GM21528 (cell line): ENCODE data around the gene VTN.

Experiments used
- ATAC-seq: cut with Tn5 transposase; IDR thresholded peaks from one replicate; pipeline ENCODE4 v1.9.1; 2021; ENCODE audit warnings: mild to moderate bottlenecking, moderate library complexity; ENCODE audit not compliant: unreplicated experiment, low FRiP score

VTN gene

GRCh38 chr17:28325211-28325610 lies 44.9 kb downstream of the VTN start:
- no peak for ATAC-seq

DNA sequence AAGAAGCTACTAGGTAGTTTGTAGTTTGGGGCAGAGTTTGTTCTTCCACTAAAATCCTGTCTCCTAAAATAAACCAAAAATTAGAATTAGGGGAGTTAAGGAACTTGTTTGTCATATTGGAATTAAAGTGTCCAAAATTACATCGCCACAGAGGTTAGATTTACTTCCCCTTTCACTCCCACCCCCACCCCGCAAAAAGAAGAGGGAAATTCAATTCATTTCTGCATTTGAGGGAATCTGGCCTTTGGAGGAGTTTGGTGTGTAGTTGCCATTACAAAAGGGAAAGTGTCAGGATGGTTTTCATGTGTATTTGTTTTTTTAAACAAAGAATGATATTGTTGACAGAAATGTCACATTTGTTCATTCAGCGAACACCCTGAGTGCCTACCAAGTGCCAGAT lies 45.3 kb downstream of the VTN start:
- no peak for ATAC-seq

DNA sequence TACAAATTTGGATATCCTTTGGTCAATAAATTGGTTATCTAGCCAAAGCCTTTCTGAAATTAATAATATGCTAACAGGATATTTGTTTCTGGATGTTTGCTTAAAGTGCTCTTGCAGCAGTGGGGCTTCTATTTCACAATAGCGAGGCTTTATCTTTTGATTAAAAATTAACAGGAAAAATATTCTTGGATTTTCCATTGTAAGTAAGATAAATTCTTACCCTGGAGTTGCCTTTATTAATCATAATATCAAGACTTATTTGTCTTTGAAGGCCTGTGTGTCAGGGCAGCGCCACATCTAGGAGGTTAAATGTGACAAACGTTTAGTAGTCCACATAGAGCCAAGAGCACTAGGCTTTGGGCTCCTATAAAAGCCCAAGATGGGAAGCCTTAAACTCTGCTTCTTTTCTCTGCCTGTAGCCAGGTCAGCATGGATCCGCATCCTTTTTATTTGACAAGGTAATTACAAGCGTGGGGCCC lies 45.8 kb downstream of the VTN start:
- ATAC-seq: no peak

GRCh38 chr17:28320215-28321061 lies 49.7 kb downstream of the VTN start:
- ATAC-seq: no peak

DNA sequence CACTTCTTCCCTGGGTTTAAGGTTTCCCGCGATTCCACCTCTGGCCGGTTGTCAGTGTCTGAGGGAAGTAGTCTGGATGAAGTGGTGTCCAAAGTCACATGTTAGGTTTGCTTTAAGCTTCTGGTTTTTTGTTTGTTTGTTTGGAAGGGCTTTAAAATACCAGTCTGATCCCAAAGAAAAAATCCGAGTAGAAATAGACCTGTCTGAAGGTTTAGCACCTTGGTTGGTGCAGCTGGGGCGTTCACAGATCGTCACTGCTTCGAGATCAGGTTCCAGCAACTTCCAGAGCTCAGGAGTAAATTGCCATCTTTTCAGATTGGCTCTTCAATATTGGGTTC lies 50.5 kb downstream of the VTN start:
- ATAC-seq: no peak

GRCh38 chr17:28318759-28319597 lies 51.1 kb downstream of the VTN start, which contains the start of gene TMEM97:
TSS of gene TMEM97 (plus strand) at chr17:28319200. CDS start at chr17:28319240, 40 bp downstream.
- ATAC-seq: peak; percentile 95

GRCh38 chr17:28317966-28318758 lies 51.9 kb downstream of the VTN start:
- peak; percentile 5 for ATAC-seq
